CD4-positive, CD25-positive, alpha-beta regulatory T cell (primary cell): ENCODE measurements around the gene RBM44. TPM values are rescaled to one million over a fixed set of nuclear protein-coding genes. Genes with fewer than 3 reads are reported as not detected.
"Not testable (repeated sequence)": the region's sequence is repeated elsewhere in the genome, so short reads cannot be mapped to it uniquely, and the experiment has no call there.

Source experiments
- ATAC-seq, 2 donors: fragments of 150-1000 bp; cut with Tn5 transposase; one replicate each; pipeline ENCODE4 v1.10.0; 2021; ENCODE audit warnings: low read depth in 2 of 2, moderate number of reproducible peaks in 2 of 2, moderate library complexity in 1 of 2
- DNase-seq, 3 donors: peaks; one replicate each; pipeline versions ENCODE4 v3.0.0 to v3.0.0-alpha.2; 2012 to 2022; ENCODE audit warnings: mixed read lengths in 1 of 3
- H3K27ac ChIP-seq: one replicate; pipeline ENCODE4 v1.7.0; 2013; ENCODE audit warnings: mild to moderate bottlenecking, low read length; ENCODE audit not compliant: insufficient read depth, poor library complexity, severe bottlenecking
- H3K27me3 ChIP-seq: one replicate; pipeline ENCODE4 v1.7.0; 2013; ENCODE audit warnings: low read length; ENCODE audit not compliant: control insufficient read depth, insufficient read depth
- H3K36me3 ChIP-seq: one replicate; pipeline ENCODE4 v1.7.0; 2013; ENCODE audit warnings: mild to moderate bottlenecking, low read length, moderate library complexity; ENCODE audit not compliant: control insufficient read depth, insufficient read depth
- H3K4me1 ChIP-seq: 2 replicates; pipeline ENCODE4 v1.7.0; 2013; ENCODE audit warnings: mild to moderate bottlenecking, low read length; ENCODE audit not compliant: insufficient read depth, control insufficient read depth, poor library complexity, severe bottlenecking
- H3K4me3 ChIP-seq: one replicate; pipeline ENCODE4 v1.7.0; 2013; ENCODE audit warnings: low read depth, mild to moderate bottlenecking, low read length, moderate library complexity
- H3K9me3 ChIP-seq, 2 experiments: 1 replicate in 1 of 2; 2 replicates in 1 of 2; pipeline ENCODE4 v1.7.0; 2013; ENCODE audit warnings: low read length in 2 of 2, mild to moderate bottlenecking in 1 of 2, moderate library complexity in 1 of 2; ENCODE audit not compliant: control insufficient read depth in 2 of 2
- H3K27ac Mint-ChIP-seq, 3 donors: one replicate each; pipeline ENCODE4 v1.8.0; 2020 to 2022; ENCODE audit warnings: mild to moderate bottlenecking in 3 of 3, mixed read lengths in 3 of 3, moderate library complexity in 2 of 3
- H3K27me3 Mint-ChIP-seq: one replicate; pipeline ENCODE4 v1.8.0; 2022; ENCODE audit warnings: mild to moderate bottlenecking, mixed read lengths
- H3K36me3 Mint-ChIP-seq: one replicate; pipeline ENCODE4 v1.8.0; 2020; ENCODE audit warnings: mixed read lengths
- H3K4me1 Mint-ChIP-seq, 4 donors: one replicate each; pipeline ENCODE4 v1.8.0; 2020 to 2022; ENCODE audit warnings: mixed read lengths in 4 of 4, mild to moderate bottlenecking in 1 of 4
- H3K4me3 Mint-ChIP-seq, 4 donors: one replicate each; pipeline ENCODE4 v1.8.0; 2020 to 2022; ENCODE audit warnings: mild to moderate bottlenecking in 4 of 4, mixed read lengths in 4 of 4, moderate library complexity in 3 of 4
- H3K9me3 Mint-ChIP-seq, 7 donors: one replicate each; pipeline ENCODE4 v1.8.0; 2020 to 2022; ENCODE audit warnings: mixed read lengths in 7 of 7, mild to moderate bottlenecking in 3 of 7, moderate library complexity in 2 of 7
- polyA plus RNA-seq, 4 donors: library from polyadenylated mRNA; unstranded; fragments of 300-500 nt; fragmentation: Illumina TruSeq; gene quantifications; one replicate each; pipeline ENCODE4 v1.2.3, GENCODE V29; 2021
- total RNA-seq: library from RNA; stranded (reverse); gene quantifications from one replicate; pipeline ENCODE4 v1.2.3, GENCODE V29; 2022

RBM44 gene, protein sequence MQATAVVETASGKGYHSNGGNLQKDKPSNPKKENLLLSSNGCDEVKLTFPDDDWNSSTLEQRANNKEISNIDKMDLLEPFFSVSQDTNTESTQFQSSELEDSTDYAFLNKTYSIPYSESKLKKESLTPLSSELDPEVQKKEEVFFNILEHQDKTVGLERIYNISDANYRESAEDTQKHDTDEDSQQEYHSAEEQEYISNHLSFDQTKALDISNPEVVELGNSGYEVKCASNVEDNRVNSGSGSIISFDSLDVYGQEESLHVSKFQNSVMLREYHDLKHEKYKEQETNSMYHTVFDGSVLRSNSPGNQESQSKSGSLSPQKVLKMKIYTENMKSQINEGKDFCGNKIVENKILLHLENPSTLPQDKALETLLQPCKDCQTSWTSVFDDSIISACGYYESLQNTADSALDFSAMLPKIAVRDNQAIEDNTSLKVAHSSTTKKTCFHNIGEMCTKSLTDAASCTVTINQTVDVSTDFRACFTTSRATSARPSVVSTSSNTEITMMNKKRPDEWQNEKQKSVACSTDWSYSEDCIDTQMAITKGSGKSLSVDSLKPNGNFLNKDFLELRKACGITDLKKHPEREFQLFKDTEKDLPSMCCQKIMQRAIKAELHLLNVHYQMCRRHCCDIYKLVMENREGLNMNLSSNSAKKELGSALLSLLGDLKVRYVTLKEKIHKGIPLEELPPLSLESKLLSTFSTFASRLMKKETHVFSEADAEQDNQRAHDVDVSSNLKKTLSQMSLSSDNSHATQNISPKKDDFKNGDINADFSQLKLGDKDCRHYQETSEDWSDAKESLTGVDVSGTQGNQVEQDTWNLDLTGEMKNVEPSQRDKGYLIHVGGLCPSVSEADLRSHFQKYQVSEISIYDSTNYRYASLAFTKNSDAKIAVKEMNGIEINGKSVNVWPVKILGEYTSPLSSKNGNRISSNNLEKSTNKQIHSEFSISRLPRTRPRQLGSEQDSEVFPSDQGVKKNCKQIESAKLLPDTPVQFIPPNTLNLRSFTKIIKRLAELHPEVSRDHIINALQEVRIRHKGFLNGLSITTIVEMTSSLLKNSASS
- 4.5 TPM for total RNA-seq
- polyA plus RNA-seq, result under 1 TPM in 2 of 4 donors, not detected in 2; 0.21 to 0.28 TPM

DNA sequence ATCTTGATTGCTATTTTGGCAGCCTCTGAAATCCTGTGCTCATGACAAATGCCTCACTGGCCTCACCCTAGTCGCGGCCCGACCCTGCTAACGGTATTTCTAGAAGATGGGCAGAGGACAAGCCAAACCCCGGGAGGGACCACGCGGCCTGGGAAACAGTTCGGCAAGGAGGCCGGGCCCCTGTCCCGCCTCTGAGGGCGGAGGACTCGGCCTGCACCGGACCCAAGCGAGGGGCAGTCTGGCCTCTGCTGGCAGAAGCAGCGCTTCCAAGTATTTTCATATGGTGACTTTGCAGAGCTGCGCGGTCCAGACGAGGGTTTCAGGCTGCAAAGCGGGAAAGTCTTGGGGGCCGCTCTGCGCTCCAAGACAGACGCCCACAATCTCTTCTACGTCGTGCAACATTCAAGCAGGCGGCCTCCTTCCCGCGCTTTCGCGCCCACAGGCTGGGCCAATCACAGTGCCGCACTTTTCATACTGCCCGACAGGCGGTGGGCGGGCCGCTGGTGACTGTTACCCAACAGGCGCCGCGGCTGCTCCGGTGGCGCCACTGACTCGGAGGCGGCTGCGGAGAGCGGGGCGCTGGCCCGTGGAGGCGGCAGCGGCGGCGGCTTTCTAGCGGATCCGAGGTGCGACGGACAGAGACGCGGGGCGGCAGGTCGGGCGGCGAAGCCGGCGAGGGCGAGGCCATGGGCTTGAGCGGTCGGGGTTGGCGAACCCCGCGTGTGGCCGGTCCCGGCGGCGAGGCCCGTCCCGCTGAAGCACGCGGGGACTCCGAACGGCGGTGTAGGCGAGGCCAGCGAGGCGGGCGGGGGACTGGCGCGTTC is at the start of gene RBM44:
Gene RBM44, plus strand, starts transcription at position 544 of the 824 bp plus-strand sequence. CDS start 14,831 bp downstream, outside the sequence.
- Histone ChIP-seq H3K36me3 (no peaks in the 10 kb centered on the region), H3K27me3 (no peaks in the 10 kb centered on the region), H3K27ac (no peak within 1 kb of the TSS), H3K9me3 (no peaks in the 10 kb centered on the region), H3K4me1 (no peaks in the 10 kb centered on the region), H3K4me3 (no peak within 1 kb of the TSS)
- DNase-seq (no peak), ATAC-seq (no peak)
- H3K27me3 Mint-ChIP-seq, result no peaks in the 10 kb centered on the region
- H3K4me1 Mint-ChIP-seq, result no peaks in the 10 kb centered on the region
- no peak within 1 kb of the TSS for H3K27ac Mint-ChIP-seq
- H3K4me3 Mint-ChIP-seq, result no peak within 1 kb of the TSS
- peaks cover 0 to 7% (median 1%) of the 10 kb centered on the region in 7 donors for H3K9me3 Mint-ChIP-seq
- peaks cover 11% of the 10 kb centered on the region for H3K36me3 Mint-ChIP-seq

DNA sequence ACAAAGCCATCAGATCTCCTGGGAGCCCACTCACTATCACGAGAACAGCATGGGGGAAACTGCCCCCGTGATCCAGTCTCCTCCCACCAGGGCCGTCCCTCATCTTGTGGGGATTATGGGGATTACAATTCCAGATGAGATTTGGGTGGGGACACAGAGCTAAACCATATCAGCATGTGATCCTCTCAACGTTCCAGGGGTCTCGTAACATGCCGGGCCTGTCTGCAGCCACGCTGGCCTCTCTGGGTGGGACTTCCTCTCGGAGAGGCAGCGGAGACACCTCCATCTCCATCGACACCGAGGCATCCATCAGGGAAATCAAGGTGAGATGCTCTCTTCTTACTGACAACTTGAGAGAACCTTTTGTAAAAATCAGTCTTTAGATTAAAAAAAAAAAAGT is 49.6 kb upstream of the RBM44 start:
- H3K36me3 Mint-ChIP-seq, result peaks cover 38% of the 10 kb centered on the region
- no peak for DNase-seq
- Histone ChIP-seq H3K36me3 (peaks cover 68% of the 10 kb centered on the region), H3K9me3 (no peaks in the 10 kb centered on the region), H3K4me3 (no peak overlapping the region), H3K27ac (no peak overlapping the region), H3K4me1 (peaks cover 15% of the 10 kb centered on the region), H3K27me3 (no peaks in the 10 kb centered on the region)
- H3K4me3 Mint-ChIP-seq, result no peak overlapping the region
- peaks cover 16 to 32% (median 21%) of the 10 kb centered on the region in 4 donors for H3K4me1 Mint-ChIP-seq
- no peaks in the 10 kb centered on the region for H3K27me3 Mint-ChIP-seq
- no peak overlapping the region for H3K27ac Mint-ChIP-seq
- H3K9me3 Mint-ChIP-seq, result no peaks in the 10 kb centered on the region
- ATAC-seq, result no peak

DNA sequence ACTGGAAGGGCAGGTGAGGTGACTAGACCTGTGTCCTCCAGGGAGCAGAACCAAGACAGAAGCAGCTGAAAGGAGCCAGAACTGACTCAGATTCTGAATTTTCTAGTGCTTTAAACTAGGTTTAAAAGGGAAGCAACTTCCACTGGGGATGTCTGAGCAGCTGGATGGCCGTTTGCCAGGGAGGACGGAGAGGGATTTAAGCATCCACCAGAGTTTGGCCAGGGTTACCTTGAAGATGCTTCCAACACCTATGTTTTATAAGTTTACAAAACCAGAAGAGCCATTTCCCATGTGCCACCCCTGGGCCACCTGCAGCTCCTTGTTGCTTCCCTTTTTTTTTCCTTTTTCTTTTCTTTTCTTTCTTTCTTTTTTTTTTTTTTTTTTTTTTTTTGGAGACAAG is 48.6 kb upstream of the RBM44 start:
- H3K36me3 Mint-ChIP-seq, result peaks cover 44% of the 10 kb centered on the region
- peaks cover 11% of the 10 kb centered on the region for H3K4me1 ChIP-seq
- ATAC-seq (no peak), DNase-seq (no peak)
- peak overlapping the region in 1 of 3 donors; percentile 75 for H3K27ac Mint-ChIP-seq
- no peaks in the 10 kb centered on the region for H3K9me3 ChIP-seq
- peaks cover 78% of the 10 kb centered on the region for H3K36me3 ChIP-seq
- no peaks in the 10 kb centered on the region for H3K9me3 Mint-ChIP-seq
- H3K27me3 ChIP-seq, result no peaks in the 10 kb centered on the region
- H3K4me1 Mint-ChIP-seq, result peaks cover 12 to 24% (median 16%) of the 10 kb centered on the region in 4 donors
- no peaks in the 10 kb centered on the region for H3K27me3 Mint-ChIP-seq
- H3K27ac ChIP-seq, result no peak overlapping the region
- H3K4me3 ChIP-seq, result no peak overlapping the region
- no peak overlapping the region for H3K4me3 Mint-ChIP-seq

DNA sequence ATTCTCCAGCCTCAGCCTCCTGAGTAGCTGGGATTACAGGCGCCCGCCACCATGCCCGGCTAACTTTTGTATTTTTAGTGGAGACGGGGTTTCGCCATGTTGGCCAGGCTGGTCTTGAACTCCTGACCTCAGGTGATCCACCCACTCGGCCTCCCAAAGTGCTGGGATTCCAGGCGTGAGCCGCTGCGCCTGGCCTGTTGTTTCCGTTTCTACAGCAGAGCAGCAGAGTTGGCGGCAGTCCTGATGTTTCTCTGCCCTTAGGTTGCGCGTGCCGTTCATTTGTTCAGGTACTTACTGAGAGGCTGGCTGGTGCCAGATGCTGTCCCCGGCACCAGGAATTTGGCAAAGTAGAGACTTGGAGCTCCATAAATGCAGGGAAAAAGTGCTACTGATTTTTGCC is 48.1 kb upstream of the RBM44 start:
- DNase-seq, H3K27ac Mint-ChIP-seq, H3K9me3 Mint-ChIP-seq, H3K9me3 ChIP-seq, H3K4me1 ChIP-seq, H3K27me3 Mint-ChIP-seq, H3K4me3 ChIP-seq, H3K27ac ChIP-seq, H3K27me3 ChIP-seq, H3K4me3 Mint-ChIP-seq, ATAC-seq: not testable (repeated sequence)
- peaks cover 9 to 21% (median 14%) of the 10 kb centered on the region in 4 donors for H3K4me1 Mint-ChIP-seq
- peaks cover 82% of the 10 kb centered on the region for H3K36me3 ChIP-seq
- peaks cover 44% of the 10 kb centered on the region for H3K36me3 Mint-ChIP-seq

DNA sequence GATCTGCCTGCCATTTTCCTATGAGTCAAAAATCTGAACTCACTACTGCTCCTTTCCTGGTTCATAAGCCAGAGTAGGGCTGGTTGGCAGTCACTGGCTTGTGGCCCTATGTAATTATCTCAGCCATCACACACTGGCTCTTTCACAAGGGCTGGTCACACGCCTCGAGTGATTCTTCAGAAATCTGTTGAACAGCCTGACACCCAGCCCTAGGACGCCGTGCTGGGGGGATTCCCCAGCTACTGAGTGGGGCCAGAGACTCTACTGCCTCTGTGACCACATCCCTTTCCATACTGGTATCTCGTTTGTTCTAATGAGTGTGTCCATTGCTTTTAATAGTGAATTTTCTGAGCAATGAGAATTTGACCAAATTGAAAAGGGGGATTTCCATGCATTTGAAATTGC is 45.8 kb upstream of the RBM44 start:
- peaks cover 9 to 19% (median 13%) of the 10 kb centered on the region in 4 donors for H3K4me1 Mint-ChIP-seq

DNA sequence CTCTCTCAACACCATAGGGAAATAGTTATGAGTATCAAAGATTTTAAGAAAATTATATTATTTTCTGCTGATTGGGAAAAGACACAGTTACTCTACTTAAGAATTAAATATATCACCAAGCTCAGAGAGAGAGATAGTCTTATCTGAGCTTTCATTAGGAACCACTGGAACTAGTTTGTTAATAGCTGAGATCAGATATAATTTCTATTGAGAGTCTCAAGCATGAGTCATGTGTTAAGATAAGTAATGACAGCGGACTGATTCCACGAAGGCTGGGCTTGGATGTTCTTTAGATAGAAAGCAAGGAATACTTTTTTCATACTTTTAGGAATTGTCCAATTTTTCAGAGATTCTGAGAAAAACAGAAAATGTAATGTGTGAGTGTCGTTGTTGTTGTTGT is 44.4 kb upstream of the RBM44 start:
- Histone ChIP-seq H3K36me3 (peaks cover 94% of the 10 kb centered on the region), H3K27me3 (no peaks in the 10 kb centered on the region), H3K4me3 (no peak overlapping the region), H3K4me1 (peaks cover 4% of the 10 kb centered on the region), H3K27ac (no peak overlapping the region), H3K9me3 (no peaks in the 10 kb centered on the region)
- no peaks in the 10 kb centered on the region for H3K27me3 Mint-ChIP-seq
- peaks cover 9 to 19% (median 12%) of the 10 kb centered on the region in 4 donors for H3K4me1 Mint-ChIP-seq
- no peaks in the 10 kb centered on the region for H3K9me3 Mint-ChIP-seq
- H3K36me3 Mint-ChIP-seq, result peaks cover 52% of the 10 kb centered on the region
- ATAC-seq (no peak), DNase-seq (no peak)
- no peak overlapping the region for H3K4me3 Mint-ChIP-seq
- H3K27ac Mint-ChIP-seq, result peak overlapping the region in 1 of 3 donors; percentile 63

More for the DNA sequence above, 45.8 kb upstream of the RBM44 start:
- Mint-ChIP-seq H3K4me3 (peak overlapping the region in 1 of 4 donors; percentile 47), H3K27me3 (no peaks in the 10 kb centered on the region), H3K36me3 (peaks cover 52% of the 10 kb centered on the region), H3K27ac (peak overlapping the region; percentile 61 to 71 (median 62)), H3K9me3 (no peaks in the 10 kb centered on the region)
- peak; percentile 55 to 60 for ATAC-seq
- peaks cover 4% of the 10 kb centered on the region for H3K4me1 ChIP-seq
- peak overlapping the region; percentile 24 for H3K27ac ChIP-seq
- peaks cover 92% of the 10 kb centered on the region for H3K36me3 ChIP-seq
- DNase-seq, result peak in 1 of 3 donors; percentile 50
- no peaks in the 10 kb centered on the region for H3K27me3 ChIP-seq
- no peaks in the 10 kb centered on the region for H3K9me3 ChIP-seq
- H3K4me3 ChIP-seq, result no peak overlapping the region
